Astrocyte (in vitro differentiated cells and primary cell): ENCODE results near the gene C11orf91. TPM values are rescaled to one million over a fixed set of nuclear protein-coding genes. Genes with fewer than 3 reads are reported as not detected.
A peak's percentile ranks its signal among the peaks of the same experiment; 100 is the strongest.

Source experiments
- DNase-seq: peaks from one replicate; pipeline ENCODE4 v3.0.0-alpha.2; 2010; ENCODE audit warnings: low read depth
- FAIRE-seq: peaks from 2 replicates; lab custom pipeline; 2011; peaks lifted over from hg19 to GRCh38; lab: Jason Lieb, UNC
- H2AFZ ChIP-seq: 2 replicates; pipeline ENCODE4 v1.6.0; 2012; ENCODE audit warnings: low read depth, low read length, inconsistent platforms
- H3K27ac ChIP-seq: 2 replicates; pipeline ENCODE4 v1.5.1; 2011; ENCODE audit warnings: low read depth, low read length, inconsistent platforms
- H3K27me3 ChIP-seq: 2 replicates; pipeline ENCODE4 v1.6.0; 2011; ENCODE audit warnings: low read length, inconsistent platforms; ENCODE audit not compliant: insufficient read depth
- H3K36me3 ChIP-seq: 2 replicates; pipeline ENCODE4 v1.5.1; 2011; ENCODE audit warnings: low read length, inconsistent platforms; ENCODE audit not compliant: insufficient read depth
- H3K4me1 ChIP-seq: 2 replicates; pipeline ENCODE4 v1.5.1; 2011; ENCODE audit warnings: low read length, inconsistent platforms; ENCODE audit not compliant: insufficient read depth
- H3K4me2 ChIP-seq: 2 replicates; pipeline ENCODE4 v1.6.0; 2012; ENCODE audit warnings: low read length, inconsistent platforms
- H3K4me3 ChIP-seq: 2 replicates; pipeline ENCODE4 v1.5.1; 2011; ENCODE audit warnings: low read depth, mild to moderate bottlenecking, low read length, inconsistent platforms; ENCODE audit not compliant: insufficient read depth
- H3K79me2 ChIP-seq: 2 replicates; pipeline ENCODE4 v1.6.0; 2012; ENCODE audit warnings: mild to moderate bottlenecking, low read length, inconsistent platforms; ENCODE audit not compliant: insufficient read depth
- H3K9ac ChIP-seq: 2 replicates; pipeline ENCODE4 v1.6.0; 2012; ENCODE audit warnings: mild to moderate bottlenecking, low read length, inconsistent platforms
- H3K9me3 ChIP-seq: 2 replicates; pipeline ENCODE4 v1.5.1; 2012; ENCODE audit warnings: low read depth, mild to moderate bottlenecking, low read length, inconsistent platforms; ENCODE audit not compliant: insufficient read depth
- H4K20me1 ChIP-seq: 2 replicates; pipeline ENCODE4 v1.6.0; 2012; ENCODE audit warnings: low read length, inconsistent platforms; ENCODE audit not compliant: insufficient read depth
- H3K27ac Mint-ChIP-seq: one replicate; pipeline ENCODE4 v1.8.0; 2021; ENCODE audit warnings: mild to moderate bottlenecking, mixed read lengths; ENCODE audit not compliant: unreplicated experiment
- H3K27me3 Mint-ChIP-seq: one replicate; pipeline ENCODE4 v1.8.0; 2021; ENCODE audit warnings: low read depth, mixed read lengths; ENCODE audit not compliant: unreplicated experiment
- H3K36me3 Mint-ChIP-seq: one replicate; pipeline ENCODE4 v1.8.0; 2021; ENCODE audit warnings: low read depth, mixed read lengths; ENCODE audit not compliant: unreplicated experiment
- H3K4me1 Mint-ChIP-seq: one replicate; pipeline ENCODE4 v1.8.0; 2021; ENCODE audit warnings: low read depth, mixed read lengths; ENCODE audit not compliant: unreplicated experiment
- H3K4me3 Mint-ChIP-seq: one replicate; pipeline ENCODE4 v1.8.0; 2021; ENCODE audit warnings: mild to moderate bottlenecking, moderate library complexity, mixed read lengths; ENCODE audit not compliant: unreplicated experiment
- H3K9me3 Mint-ChIP-seq: one replicate; pipeline ENCODE4 v1.8.0; 2021; ENCODE audit warnings: mild to moderate bottlenecking, mixed read lengths; ENCODE audit not compliant: unreplicated experiment
- EZH2 ChIP-seq: IDR thresholded peaks from 2 replicates; pipeline ENCODE4 v1.6.1; 2012; ENCODE audit warnings: mild to moderate bottlenecking, low read length, inconsistent platforms; ENCODE audit not compliant: insufficient read depth
- total RNA-seq: library from RNA; stranded (reverse); gene quantifications from 2 replicates; pipeline ENCODE4 v1.2.1, GENCODE V29; 2021
- TF ChIP-seq, protein P1 (sequence below): IDR thresholded peaks from 2 replicates; pipeline ENCODE4 v1.5.1; 2011; ENCODE audit warnings: low read depth, mild to moderate bottlenecking, inconsistent platforms, low read length, moderate library complexity; ENCODE audit not compliant: insufficient read depth

C11orf91 gene
- total RNA-seq, 1 donor from 2014 or later: not detected

DNA sequence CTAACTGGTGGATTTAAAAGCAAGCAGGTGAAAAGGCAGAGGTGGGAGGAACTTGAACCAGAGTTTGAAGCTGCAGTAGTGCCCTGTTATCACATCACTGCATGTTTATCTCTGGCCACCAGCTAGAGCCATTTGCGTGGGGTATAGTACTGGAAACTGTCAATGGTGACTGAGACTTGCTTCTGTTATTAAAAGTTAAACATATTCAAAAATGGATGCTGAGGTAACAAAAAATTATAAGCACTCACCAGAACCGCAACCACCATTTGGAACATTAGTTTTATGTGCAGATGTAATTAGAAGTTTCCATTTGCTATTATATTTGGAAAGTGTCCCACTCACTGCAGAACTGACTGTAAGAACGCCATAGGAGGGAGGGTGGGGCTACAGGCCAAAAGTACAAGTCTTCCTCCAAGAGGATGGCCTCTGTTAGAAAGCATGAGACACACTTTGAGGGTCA, 36.8 kb upstream of the C11orf91 start:
- Histone ChIP-seq H3K4me1 (peaks cover 29% of the 10 kb centered on the region), H3K27me3 (no peaks in the 10 kb centered on the region), H3K79me2 (peaks cover 38% of the 10 kb centered on the region), H3K27ac (peak overlapping the region; percentile 94), H3K9ac (peak overlapping the region; percentile 92), H3K9me3 (no peaks in the 10 kb centered on the region), H3K36me3 (peaks cover 10% of the 10 kb centered on the region), H3K4me2 (peak overlapping the region; percentile 92), H4K20me1 (peaks cover 30% of the 10 kb centered on the region), H3K4me3 (peak overlapping the region; percentile 84), H2AFZ (peak overlapping the region; percentile 68)
- Mint-ChIP-seq H3K36me3 (peaks cover 4% of the 10 kb centered on the region), H3K27me3 (no peaks in the 10 kb centered on the region), H3K27ac (peak overlapping the region; percentile 0), H3K9me3 (no peaks in the 10 kb centered on the region), H3K4me3 (peak overlapping the region; percentile 94), H3K4me1 (peaks cover 16% of the 10 kb centered on the region)
- no peak for DNase-seq
- TF ChIP-seq, protein P1, sequence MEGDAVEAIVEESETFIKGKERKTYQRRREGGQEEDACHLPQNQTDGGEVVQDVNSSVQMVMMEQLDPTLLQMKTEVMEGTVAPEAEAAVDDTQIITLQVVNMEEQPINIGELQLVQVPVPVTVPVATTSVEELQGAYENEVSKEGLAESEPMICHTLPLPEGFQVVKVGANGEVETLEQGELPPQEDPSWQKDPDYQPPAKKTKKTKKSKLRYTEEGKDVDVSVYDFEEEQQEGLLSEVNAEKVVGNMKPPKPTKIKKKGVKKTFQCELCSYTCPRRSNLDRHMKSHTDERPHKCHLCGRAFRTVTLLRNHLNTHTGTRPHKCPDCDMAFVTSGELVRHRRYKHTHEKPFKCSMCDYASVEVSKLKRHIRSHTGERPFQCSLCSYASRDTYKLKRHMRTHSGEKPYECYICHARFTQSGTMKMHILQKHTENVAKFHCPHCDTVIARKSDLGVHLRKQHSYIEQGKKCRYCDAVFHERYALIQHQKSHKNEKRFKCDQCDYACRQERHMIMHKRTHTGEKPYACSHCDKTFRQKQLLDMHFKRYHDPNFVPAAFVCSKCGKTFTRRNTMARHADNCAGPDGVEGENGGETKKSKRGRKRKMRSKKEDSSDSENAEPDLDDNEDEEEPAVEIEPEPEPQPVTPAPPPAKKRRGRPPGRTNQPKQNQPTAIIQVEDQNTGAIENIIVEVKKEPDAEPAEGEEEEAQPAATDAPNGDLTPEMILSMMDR: no peak
- no peak for TF ChIP-seq EZH2
- no peak for FAIRE-seq

- no peaks in the 10 kb centered on the region for H3K9me3 ChIP-seq
- no peaks in the 10 kb centered on the region for H3K27me3 ChIP-seq
- H3K9me3 Mint-ChIP-seq: no peaks in the 10 kb centered on the region
- peak within 1 kb of the TSS; percentile 73 for H3K27ac Mint-ChIP-seq
- no peak for TF ChIP-seq EZH2
- TF ChIP-seq, protein P1: no peak
- no peaks in the 10 kb centered on the region for H3K27me3 Mint-ChIP-seq
- peaks cover 29% of the 10 kb centered on the region for H3K4me1 ChIP-seq
- H2AFZ ChIP-seq: peak within 1 kb of the TSS; percentile 68
- H4K20me1 ChIP-seq: peaks cover 41% of the 10 kb centered on the region
- FAIRE-seq (no peak), DNase-seq (peak; percentile 80)
- H3K36me3 Mint-ChIP-seq: peaks cover 6% of the 10 kb centered on the region
- H3K36me3 ChIP-seq: peaks cover 16% of the 10 kb centered on the region
- peak within 1 kb of the TSS; percentile 94 for H3K27ac ChIP-seq
- H3K4me2 ChIP-seq: peak within 1 kb of the TSS; percentile 92
- H3K9ac ChIP-seq: peak within 1 kb of the TSS; percentile 92
- H3K4me1 Mint-ChIP-seq: peaks cover 21% of the 10 kb centered on the region
- peak within 1 kb of the TSS; percentile 84 for H3K4me3 ChIP-seq
- peak within 1 kb of the TSS; percentile 94 for H3K4me3 Mint-ChIP-seq
- peaks cover 49% of the 10 kb centered on the region for H3K79me2 ChIP-seq
These were observed 35.7 kb upstream of the C11orf91 start, which contains the start of gene CD59 for GRCh38 chr11:33736148-33736812. TSS of gene CD59 (minus strand) at chr11:33736423. CDS start at chr11:33722445, 13,978 bp downstream.
